IMR-90 (cell line): ENCODE data around the gene FSTL5. TPM values are rescaled to one million over a fixed set of nuclear protein-coding genes. Genes with fewer than 3 reads are reported as not detected.

Experiments used
- ATAC-seq: fragments of 200-7000 bp; cut with Tn5 transposase; 2 replicates; pipeline ENCODE4 v1.9.1; 2020; ENCODE audit warnings: low read depth, mild to moderate bottlenecking, moderate library complexity
- BruUV-seq: library from RNA; stranded (reverse); fragments of 400-500 nt; replicated peaks from 2 replicates; lab custom pipeline; 2021; lab: Mats Ljungman, UMichigan
- CTCF ChIA-PET: fragments of 300-600 bp; formaldehyde crosslinking; extraction: SDS; loops from one replicate; lab custom pipeline; 2021; ENCODE audit warnings: antibody characterized with exemption; lab: Yijun Ruan, JAX
- POLR2A ChIA-PET: fragments of 300-600 bp; sonication (Branson Sonifier 250); formaldehyde crosslinking; loops from one replicate; lab custom pipeline; 2022; ENCODE audit warnings: antibody characterized with exemption; ENCODE audit not compliant: unreplicated experiment; lab: Charles Lee
- DNase-seq: peaks from one replicate; pipeline ENCODE4 v3.0.0; 2013
- H2AFZ ChIP-seq: replicated peaks from 2 replicates; pipeline ENCODE3; 2013; ENCODE audit warnings: low read length, mild to moderate bottlenecking; ENCODE audit not compliant: poor library complexity
- H2AK5ac ChIP-seq: 2 replicates; pipeline ENCODE4 v1.6.1; 2013; ENCODE audit warnings: low read depth, low read length, inconsistent platforms
- H2AK9ac ChIP-seq: replicated peaks from 2 replicates; pipeline ENCODE3; 2013; ENCODE audit warnings: mild to moderate bottlenecking, low read depth, low read length, moderate library complexity; ENCODE audit not compliant: poor library complexity
- H2BK120ac ChIP-seq: 2 replicates; pipeline ENCODE4 v1.6.1; 2013; ENCODE audit warnings: low read depth, low read length, inconsistent platforms
- H2BK15ac ChIP-seq: 3 replicates; pipeline ENCODE4 v1.6.1; 2013; ENCODE audit warnings: low read depth, low read length, inconsistent platforms
- H2BK20ac ChIP-seq: 2 replicates; pipeline ENCODE4 v1.6.1; 2013; ENCODE audit warnings: low read depth, mild to moderate bottlenecking, inconsistent platforms, low read length, moderate library complexity
- H2BK5ac ChIP-seq: 2 replicates; pipeline ENCODE4 v1.6.1; 2013; ENCODE audit warnings: mild to moderate bottlenecking, low read depth, low read length, inconsistent platforms; ENCODE audit not compliant: poor library complexity, severe bottlenecking
- H3K14ac ChIP-seq: replicated peaks from 2 replicates; pipeline ENCODE4 v1.6.1; 2013; ENCODE audit warnings: low read depth, low read length, inconsistent platforms
- H3K18ac ChIP-seq: 2 replicates; pipeline ENCODE4 v1.6.1; 2013; ENCODE audit warnings: low read depth, low read length, control low read depth
- H3K23ac ChIP-seq: 2 replicates; pipeline ENCODE4 v1.6.1; 2013; ENCODE audit warnings: low read depth, low read length, inconsistent platforms
- H3K27ac ChIP-seq: 2 replicates; pipeline ENCODE4 v1.5.1; 2013; ENCODE audit warnings: mild to moderate bottlenecking, control low read depth, low read length; ENCODE audit not compliant: insufficient read depth
- H3K27me3 ChIP-seq: 2 replicates; pipeline ENCODE4 v1.6.1; 2013; ENCODE audit warnings: low read length; ENCODE audit not compliant: control insufficient read depth, insufficient read depth
- H3K36me3 ChIP-seq: 2 replicates; pipeline ENCODE4 v1.6.1; 2013; ENCODE audit warnings: low read length, mixed read lengths; ENCODE audit not compliant: control insufficient read depth, insufficient read depth
- H3K4ac ChIP-seq: 2 replicates; pipeline ENCODE4 v1.6.1; 2013; ENCODE audit warnings: low read depth, low read length, inconsistent platforms
- H3K4me1 ChIP-seq: 2 replicates; pipeline ENCODE4 v1.6.1; 2013; ENCODE audit warnings: low read length, mixed read lengths; ENCODE audit not compliant: control insufficient read depth, insufficient read depth
- H3K4me2 ChIP-seq: 2 replicates; pipeline ENCODE4 v1.6.1; 2013; ENCODE audit warnings: low read depth, mild to moderate bottlenecking, control low read depth, low read length, moderate library complexity
- H3K4me3 ChIP-seq: 2 replicates; pipeline ENCODE4 v1.5.1; 2013; ENCODE audit warnings: low read depth, mild to moderate bottlenecking, control low read depth, low read length, moderate library complexity; ENCODE audit not compliant: insufficient read depth
- H3K56ac ChIP-seq: 2 replicates; pipeline ENCODE4 v1.6.1; 2013; ENCODE audit warnings: low read length, inconsistent platforms; ENCODE audit not compliant: insufficient read depth; ENCODE audit errors: extremely low read depth
- H3K79me1 ChIP-seq, 2 experiments: 2 replicates each; pipeline ENCODE4 v1.6.1; 2013; ENCODE audit warnings: low read length in 2 of 2, inconsistent platforms in 1 of 2, low read depth in 1 of 2
- H3K9ac ChIP-seq: 2 replicates; pipeline ENCODE4 v1.6.1; 2013; ENCODE audit warnings: low read depth, low read length, control low read depth
- H3K9me1 ChIP-seq: 2 replicates; pipeline ENCODE4 v1.6.1; 2013; ENCODE audit warnings: low read length, inconsistent platforms; ENCODE audit not compliant: insufficient read depth
- H3K9me3 ChIP-seq: 2 replicates; pipeline ENCODE4 v1.6.1; 2013; ENCODE audit warnings: low read length; ENCODE audit not compliant: control insufficient read depth, insufficient read depth
- H4K20me1 ChIP-seq: 2 replicates; pipeline ENCODE4 v1.6.1; 2013; ENCODE audit warnings: low read length, inconsistent platforms; ENCODE audit not compliant: insufficient read depth
- H4K5ac ChIP-seq: 2 replicates; pipeline ENCODE4 v1.6.1; 2013; ENCODE audit warnings: mild to moderate bottlenecking, low read depth, low read length, control low read depth
- H4K8ac ChIP-seq, 2 experiments: 2 replicates each; pipeline ENCODE4 v1.6.1; 2013; ENCODE audit warnings: low read depth in 2 of 2, low read length in 2 of 2, control low read depth in 1 of 2, inconsistent platforms in 1 of 2
- H4K91ac ChIP-seq: 2 replicates; pipeline ENCODE4 v1.6.1; 2013; ENCODE audit warnings: low read depth, low read length, inconsistent platforms; ENCODE audit not compliant: insufficient read depth
- MAFK ChIP-seq: IDR thresholded peaks from 2 replicates; pipeline ENCODE4 v1.6.1; 2012; ENCODE audit warnings: low read depth, low read length, improper control_type of control experiment
- MAZ ChIP-seq: IDR thresholded peaks from 2 replicates; pipeline ENCODE4 v1.6.1; 2012; ENCODE audit warnings: low read depth, mild to moderate bottlenecking, low read length, improper control_type of control experiment, moderate library complexity, borderline replicate concordance
- POLR2A ChIP-seq: IDR thresholded peaks from 2 replicates; pipeline ENCODE4 v1.6.1; 2012; ENCODE audit warnings: mild to moderate bottlenecking, low read depth, low read length
- RAD21 ChIP-seq: IDR thresholded peaks from 2 replicates; pipeline ENCODE4 v1.6.1; 2012; ENCODE audit warnings: low read length, improper control_type of control experiment
- RCOR1 ChIP-seq: IDR thresholded peaks from 2 replicates; pipeline ENCODE4 v1.6.1; 2012; ENCODE audit warnings: mild to moderate bottlenecking, low read length, improper control_type of control experiment; ENCODE audit not compliant: insufficient replicate concordance
- RFX5 ChIP-seq: IDR thresholded peaks from 2 replicates; pipeline ENCODE4 v1.8.0; 2012; ENCODE audit warnings: low read depth, mild to moderate bottlenecking, low read length, moderate library complexity
- WGBS, 2 experiments: methylation state at CpG; one replicate each; pipeline versions ENCODE4 v1.1.5 to v1.1.7; 2013; ENCODE audit warnings: missing lambda C conversion rate in 2 of 2; ENCODE audit not compliant: insufficient read length in 1 of 2; ENCODE audit errors: extremely low coverage in 2 of 2; 5-methylcytosine and 5-hydroxymethylcytosine counted together
- dilution Hi-C: fragments of 300-500 bp; cut with HindIII; formaldehyde crosslinking; loops from one replicate; pipeline ENCODE4 v1.14.3; 2018; ENCODE audit warnings: low sequenced_read_pairs; ENCODE audit not compliant: unreplicated experiment
- in situ Hi-C: fragments of 300-500 bp; cut with MboI; formaldehyde crosslinking; loops from 3 replicates; pipeline ENCODE4 v1.14.3; 2019; ENCODE audit warnings: low sequenced_read_pairs, inconsistent platforms, mixed read lengths
- intact Hi-C: fragments of 100-400 bp; cut with micrococcal nuclease; formaldehyde crosslinking; loops from 2 replicates; pipeline ENCODE4 v1.10.0; 2022
- polyA plus RNA-seq, 3 experiments: library from polyadenylated mRNA; depleted of rRNA; stranded (reverse); fragments of >200 nt; gene quantifications; 2 replicates each; pipeline ENCODE4 v1.2.3, GENCODE V29; 2012; ENCODE audit warnings: low replicate concordance in 1 of 3
- total RNA-seq: library from RNA; depleted of rRNA; stranded (reverse); fragments of >200 nt; gene quantifications from 2 replicates; pipeline ENCODE4 v1.2.3, GENCODE V29; 2012
- TF ChIP-seq, protein P1 (sequence below): fragments of 150-350 bp; IDR thresholded peaks from 2 replicates; pipeline ENCODE4 v1.6.1; 2017; ENCODE audit warnings: mild to moderate bottlenecking, antibody characterized with exemption, low read length, low read depth

FSTL5 gene
- total and polyA plus RNA-seq, 2 of the 4 experiments (the other 2 are of a cell fraction) = under 0.01 TPM; not detected in 1

DNA sequence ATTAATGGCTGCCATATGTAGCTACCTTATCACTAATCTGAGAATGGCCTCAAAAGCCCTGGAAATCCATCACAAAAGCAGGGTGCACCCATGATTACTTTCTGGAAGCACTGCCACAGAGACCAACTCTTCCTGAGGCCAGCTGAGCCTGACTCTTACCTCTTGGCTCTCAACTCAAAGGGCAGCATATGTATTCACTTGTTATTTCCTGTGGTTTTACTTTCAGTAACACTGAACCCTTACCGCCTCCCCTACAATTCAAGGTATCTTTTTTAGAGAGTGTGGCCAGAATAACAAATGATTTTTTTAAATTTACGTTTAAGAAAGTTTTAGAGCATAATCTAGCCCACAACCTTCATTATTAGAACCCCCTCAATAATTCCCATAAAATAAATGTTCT, 434.9 kb downstream of the FSTL5 start:
- dilution Hi-C loops = no loop called here
- Histone ChIP-seq H2BK20ac (no peak overlapping the region), H2AK5ac (no peak overlapping the region), H3K9me3 (peaks cover 1% of the 10 kb centered on the region; the same call in 1 of the 2 replicates), H3K79me1 (no peaks in the 10 kb centered on the region), H3K14ac (no peak overlapping the region), H3K56ac (no peak overlapping the region), H3K27me3 (no peaks in the 10 kb centered on the region), H4K5ac (no peak overlapping the region), H2AK9ac (no peak overlapping the region), H3K9ac (no peak overlapping the region), H2AFZ (no peak overlapping the region), H2BK15ac (no peak overlapping the region), H2BK5ac (no peak overlapping the region), H3K4me3 (no peak overlapping the region), H4K8ac (no peak overlapping the region), H3K4me1 (no peaks in the 10 kb centered on the region), H3K4ac (no peak overlapping the region), H3K9me1 (no peaks in the 10 kb centered on the region), H3K18ac (no peak overlapping the region), H2BK120ac (no peak overlapping the region), H4K20me1 (no peaks in the 10 kb centered on the region), H3K4me2 (no peak overlapping the region), H3K27ac (no peak overlapping the region), H3K23ac (no peak overlapping the region), H4K91ac (no peak overlapping the region), H3K36me3 (no peaks in the 10 kb centered on the region)
- no CpG with 5 or more reads among the region's 2 CpGs for WGBS, 2 experiments
- ChIA-PET POLR2A (no interaction called here), CTCF (interaction anchor here (0.6 kb wide), 1 partner anchor 223 kb away, joined by 3 read pairs; no protein-coding TSS in a partner anchor)
- BruUV-seq = no TSS peak
- DNase-seq (no peak), ATAC-seq (no peak)
- TF ChIP-seq MAFK (no peak), RAD21 (no peak), RCOR1 (no peak), POLR2A (no peak), RFX5 (no peak), MAZ (no peak)
- TF ChIP-seq, protein P1, sequence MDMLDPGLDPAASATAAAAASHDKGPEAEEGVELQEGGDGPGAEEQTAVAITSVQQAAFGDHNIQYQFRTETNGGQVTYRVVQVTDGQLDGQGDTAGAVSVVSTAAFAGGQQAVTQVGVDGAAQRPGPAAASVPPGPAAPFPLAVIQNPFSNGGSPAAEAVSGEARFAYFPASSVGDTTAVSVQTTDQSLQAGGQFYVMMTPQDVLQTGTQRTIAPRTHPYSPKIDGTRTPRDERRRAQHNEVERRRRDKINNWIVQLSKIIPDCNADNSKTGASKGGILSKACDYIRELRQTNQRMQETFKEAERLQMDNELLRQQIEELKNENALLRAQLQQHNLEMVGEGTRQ = no peak
- in situ Hi-C loops = no loop called here
- intact Hi-C loops = no loop called here
